Fibroblast of pulmonary artery (primary cell): ENCODE results near the gene IRF2.

Source experiments
- DNase-seq: peaks from one replicate; pipeline ENCODE4 v3.0.0-alpha.2; 2010; ENCODE audit warnings: low read depth
- H3K4me3 ChIP-seq: replicated peaks from 2 replicates; pipeline ENCODE4 v1.5.1; 2011; ENCODE audit warnings: low read depth, mild to moderate bottlenecking, control low read depth, low read length, moderate library complexity
- TF ChIP-seq, protein P1 (sequence below): IDR thresholded peaks from 2 replicates; pipeline ENCODE4 v1.5.1; 2011; ENCODE audit warnings: mild to moderate bottlenecking, control low read depth, low read length, inconsistent platforms; ENCODE audit errors: missing control alignments

IRF2 gene

DNA sequence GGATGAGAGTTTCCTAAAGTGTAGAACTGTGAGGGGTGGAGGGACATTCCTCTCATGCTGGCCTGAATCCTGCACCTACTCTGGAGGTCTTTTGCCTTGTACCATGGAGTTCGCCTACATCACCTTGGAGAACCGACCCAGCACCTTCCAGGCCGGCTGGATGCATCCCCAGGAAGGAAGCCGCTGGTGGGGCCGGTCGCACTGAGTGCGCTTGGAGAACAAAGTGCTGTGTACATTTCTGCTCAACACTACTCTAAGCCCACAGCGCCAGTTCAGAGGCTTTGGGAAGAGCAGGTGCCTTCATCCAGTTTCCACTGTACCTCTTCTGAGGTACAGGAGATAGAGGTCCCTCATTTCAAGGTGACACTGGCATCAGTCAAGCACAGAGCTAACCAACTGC is 15.4 kb upstream of the IRF2 start:
- DNase-seq, result no peak
- TF ChIP-seq, protein P1, sequence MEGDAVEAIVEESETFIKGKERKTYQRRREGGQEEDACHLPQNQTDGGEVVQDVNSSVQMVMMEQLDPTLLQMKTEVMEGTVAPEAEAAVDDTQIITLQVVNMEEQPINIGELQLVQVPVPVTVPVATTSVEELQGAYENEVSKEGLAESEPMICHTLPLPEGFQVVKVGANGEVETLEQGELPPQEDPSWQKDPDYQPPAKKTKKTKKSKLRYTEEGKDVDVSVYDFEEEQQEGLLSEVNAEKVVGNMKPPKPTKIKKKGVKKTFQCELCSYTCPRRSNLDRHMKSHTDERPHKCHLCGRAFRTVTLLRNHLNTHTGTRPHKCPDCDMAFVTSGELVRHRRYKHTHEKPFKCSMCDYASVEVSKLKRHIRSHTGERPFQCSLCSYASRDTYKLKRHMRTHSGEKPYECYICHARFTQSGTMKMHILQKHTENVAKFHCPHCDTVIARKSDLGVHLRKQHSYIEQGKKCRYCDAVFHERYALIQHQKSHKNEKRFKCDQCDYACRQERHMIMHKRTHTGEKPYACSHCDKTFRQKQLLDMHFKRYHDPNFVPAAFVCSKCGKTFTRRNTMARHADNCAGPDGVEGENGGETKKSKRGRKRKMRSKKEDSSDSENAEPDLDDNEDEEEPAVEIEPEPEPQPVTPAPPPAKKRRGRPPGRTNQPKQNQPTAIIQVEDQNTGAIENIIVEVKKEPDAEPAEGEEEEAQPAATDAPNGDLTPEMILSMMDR, result no peak
- no peak overlapping the region for H3K4me3 ChIP-seq

DNA sequence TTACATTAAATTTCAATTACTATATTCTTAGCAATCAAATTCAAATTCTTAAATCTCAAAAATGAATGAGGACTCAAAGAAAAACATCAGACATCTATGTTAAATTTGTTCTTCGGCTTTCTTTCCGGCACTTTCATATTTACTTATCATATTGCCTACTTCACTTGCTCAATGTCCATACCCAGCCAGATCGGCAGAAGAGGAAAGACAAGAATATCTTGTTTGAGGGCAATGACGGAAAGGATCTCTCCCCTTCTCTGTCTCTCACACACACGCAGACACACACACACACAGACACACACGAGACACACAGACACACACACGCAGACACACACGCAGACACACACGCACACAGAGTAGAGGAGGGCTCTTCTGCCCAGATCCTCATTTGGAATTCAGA is 13.2 kb upstream of the IRF2 start:
- no peak for DNase-seq
- no peak overlapping the region for H3K4me3 ChIP-seq
- TF ChIP-seq, protein P1, result no peak

DNA sequence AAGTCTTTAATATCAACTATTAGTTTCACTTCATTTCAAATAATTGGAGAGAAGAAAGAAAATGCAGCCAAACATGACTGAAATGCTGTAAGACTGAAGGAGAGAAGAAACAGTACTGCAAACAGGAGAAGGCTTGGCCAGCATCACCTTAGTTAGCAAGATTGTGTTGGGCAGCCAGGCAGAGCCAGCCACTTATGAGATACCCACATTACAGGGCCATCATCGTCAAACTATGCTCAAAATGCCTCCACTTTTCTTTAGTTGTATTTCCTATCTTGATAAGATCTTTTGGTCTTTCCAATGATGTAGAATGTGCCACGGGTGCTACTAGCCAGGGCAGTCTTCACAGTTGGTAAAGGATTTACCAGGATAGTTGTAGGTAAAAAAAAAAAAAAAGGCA is 10.9 kb upstream of the IRF2 start:
- DNase-seq, result no peak
- H3K4me3 ChIP-seq, result no peak overlapping the region
- TF ChIP-seq, protein P1, result no peak

DNA sequence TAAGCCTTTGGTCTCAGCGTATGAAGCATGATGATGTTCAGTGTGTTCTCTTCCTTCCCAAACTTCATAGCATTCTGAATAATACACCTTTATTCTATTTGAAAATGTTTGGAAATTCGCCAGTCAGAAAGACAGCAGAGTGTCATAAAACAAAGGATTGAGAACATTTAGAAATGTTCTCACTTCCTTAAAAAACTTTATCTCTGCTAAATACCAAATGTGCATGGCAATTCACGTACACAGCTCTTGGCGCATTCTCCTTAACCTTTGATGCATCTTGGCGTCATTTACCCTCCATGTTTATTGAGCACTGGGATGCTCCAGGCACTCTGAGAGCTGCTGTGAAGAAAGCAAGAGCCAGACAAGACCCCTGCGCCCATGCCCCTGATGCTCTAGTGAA is 7.2 kb upstream of the IRF2 start:
- no peak overlapping the region for H3K4me3 ChIP-seq
- DNase-seq, result no peak
- TF ChIP-seq, protein P1, result no peak

DNA sequence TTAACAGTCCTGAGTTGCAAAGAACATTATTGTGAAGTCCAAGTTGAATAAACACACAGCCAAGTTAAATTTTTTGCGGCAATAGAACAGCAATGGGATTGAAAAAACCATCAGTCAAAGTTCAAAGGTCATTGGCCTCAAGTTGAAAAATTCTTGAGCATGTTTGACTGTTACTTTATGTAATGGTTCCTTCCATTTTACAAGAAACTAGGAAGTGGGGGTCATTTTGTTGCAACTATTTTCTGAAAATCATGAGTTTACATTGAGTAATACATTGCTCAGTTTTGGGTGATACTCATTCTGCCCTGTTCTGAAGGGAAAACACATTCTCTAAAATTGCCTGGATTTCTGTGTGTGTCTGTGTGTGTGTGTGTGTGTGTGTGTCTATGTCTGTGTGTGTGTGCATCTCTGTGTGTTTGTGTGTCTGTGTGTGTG is 5.2 kb upstream of the IRF2 start:
- no peak overlapping the region for H3K4me3 ChIP-seq
- TF ChIP-seq, protein P1, result no peak
- no peak for DNase-seq

DNA sequence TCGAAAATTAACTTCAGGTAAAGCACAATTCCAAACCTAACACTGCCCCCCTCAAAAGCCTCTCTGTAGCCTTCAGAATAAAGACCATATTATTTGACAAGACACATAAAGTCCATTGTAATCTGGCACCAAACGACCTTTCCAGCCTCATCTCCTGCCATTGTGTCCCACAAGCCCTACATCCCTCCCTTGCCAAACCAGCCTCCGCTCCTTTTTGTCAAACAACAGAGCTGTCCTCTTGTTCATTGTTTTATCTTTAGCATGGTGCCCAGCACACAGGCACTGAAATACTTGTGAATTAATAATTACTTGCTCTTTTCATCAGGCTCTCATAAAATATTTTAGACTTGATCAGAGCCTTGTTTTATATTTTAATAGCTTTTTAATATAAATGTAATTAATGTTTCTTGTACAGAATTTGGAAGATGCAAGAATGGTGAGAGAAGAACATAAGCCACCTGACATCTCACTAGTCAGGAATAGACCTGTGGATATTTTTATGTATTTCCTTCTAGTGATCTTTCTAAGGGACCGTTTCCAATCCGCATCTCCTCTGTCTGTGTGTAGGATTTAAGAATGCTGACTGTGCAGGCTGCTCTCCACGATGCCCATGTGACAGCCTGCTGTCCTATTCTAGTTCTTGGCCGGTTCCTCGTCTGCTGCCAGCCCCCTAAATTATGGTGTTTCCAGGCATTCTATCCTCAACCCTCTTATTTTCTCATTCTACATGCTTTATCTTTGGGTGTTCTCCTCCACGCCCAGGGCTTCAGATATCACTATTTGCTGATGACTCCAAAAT is 3.0 kb upstream of the IRF2 start:
- H3K4me3 ChIP-seq, result no peak overlapping the region
- no peak for DNase-seq
- TF ChIP-seq, protein P1, result no peak

DNA sequence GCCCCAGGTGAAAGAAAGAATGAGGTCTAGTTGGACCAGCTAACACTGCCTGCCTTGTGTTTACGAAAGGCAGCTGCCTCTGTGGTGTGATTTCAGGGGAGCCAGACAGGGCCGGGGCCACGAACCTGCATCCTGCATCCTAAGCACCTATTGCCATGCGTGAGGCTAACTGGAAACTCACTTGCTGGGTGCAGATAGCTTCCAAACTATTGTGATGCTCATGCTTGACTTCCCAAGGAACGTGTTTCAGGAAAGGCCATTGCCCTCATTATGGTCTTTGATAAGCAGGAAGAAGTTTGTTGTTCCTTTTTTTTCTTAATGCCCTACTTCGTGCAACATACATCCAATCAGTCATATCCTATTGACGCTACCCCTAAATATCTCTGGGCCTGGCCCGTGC is 2.3 kb upstream of the IRF2 start:
- DNase-seq, result no peak
- H3K4me3 ChIP-seq, result no peak overlapping the region
- TF ChIP-seq, protein P1, result no peak
